Right atrium auricular region (tissue), 2 donors: Measurements from ENCODE around the gene ZNF775. TPM values are rescaled to one million over a fixed set of nuclear protein-coding genes. Genes with fewer than 3 reads are reported as not detected.

Experiments
- DNase-seq: peaks from one replicate; pipeline ENCODE4 v3.0.0-alpha.2; 2019; ENCODE audit warnings: low spot score
- H3K27ac ChIP-seq, 2 donors: fragments of 200-600 bp; sonication (generic); 1 replicate in 1 of 2; 2 replicates in 1 of 2; pipeline ENCODE4 v1.5.1; 2016 to 2019
- H3K27me3 ChIP-seq, 2 donors: fragments of 200-600 bp; sonication (generic); one replicate each; pipeline versions ENCODE4 v1.5.1 to v1.6.0; 2017 to 2019
- H3K36me3 ChIP-seq: fragments of 200-600 bp; sonication (generic); one replicate; pipeline ENCODE4 v1.5.1; 2016
- H3K4me1 ChIP-seq, 2 donors: fragments of 200-600 bp; sonication (generic); one replicate each; pipeline versions ENCODE4 v1.5.1 to v1.6.0; 2017 to 2019
- H3K4me3 ChIP-seq, 2 donors: fragments of 200-600 bp; sonication (generic); 1 replicate in 1 of 2; 2 replicates in 1 of 2; pipeline ENCODE4 v1.5.1; 2017 to 2019; ENCODE audit warnings: mild to moderate bottlenecking in 1 of 2, moderate library complexity in 1 of 2
- H3K9me3 ChIP-seq, 2 donors: fragments of 200-600 bp; sonication (generic); one replicate each; pipeline ENCODE4 v1.5.1; 2019
- CTCF ChIP-seq, 2 donors: fragments of 200-600 bp; sonication (generic); IDR thresholded peaks; one replicate each; pipeline ENCODE4 v1.5.1; 2019; ENCODE audit warnings: antibody characterized with exemption in 2 of 2
- total RNA-seq, 2 donors: library from RNA; depleted of rRNA; stranded (reverse); fragments of >200 nt; gene quantifications; one replicate each; pipeline ENCODE4 v1.1.0, GENCODE V29; 2016

ZNF775 gene
- total RNA-seq, 2 donors from 2014 or later, result 4.1 to 6.2 TPM

- Histone ChIP-seq H3K4me3 (no peak overlapping the region), H3K27me3 (no peaks in the 10 kb centered on the region), H3K4me1 (peaks cover 0 to 17% of the 10 kb centered on the region in 2 donors), H3K27ac (peak overlapping the region; percentile 58 to 60), H3K9me3 (no peaks in the 10 kb centered on the region), H3K36me3 (no peaks in the 10 kb centered on the region)
- no peak for DNase-seq
- no peak for TF ChIP-seq CTCF (IDR thresholded peaks at IDR 0.05)
Measured at GRCh38 chr7:150388306-150388705, 9.2 kb downstream of the ZNF775 start.

GRCh38 chr7:150388709-150389531, 9.8 kb downstream of the ZNF775 start:
- Histone ChIP-seq H3K27ac (peak overlapping the region; percentile 58 to 60), H3K27me3 (no peaks in the 10 kb centered on the region), H3K4me3 (no peak overlapping the region), H3K36me3 (no peaks in the 10 kb centered on the region), H3K4me1 (peaks cover 0 to 12% of the 10 kb centered on the region in 2 donors), H3K9me3 (no peaks in the 10 kb centered on the region)
- peak; percentile 72 to 83 for TF ChIP-seq CTCF (IDR thresholded peaks at IDR 0.05)
- peak; percentile 75 for DNase-seq

GRCh38 chr7:150389532-150389816, 10.3 kb downstream of the ZNF775 start:
- no peak for TF ChIP-seq CTCF (IDR thresholded peaks at IDR 0.05)
- no peak for DNase-seq
- Histone ChIP-seq H3K4me1 (peaks cover 0 to 7% of the 10 kb centered on the region in 2 donors), H3K9me3 (no peaks in the 10 kb centered on the region), H3K27ac (no peak overlapping the region), H3K4me3 (no peak overlapping the region), H3K27me3 (no peaks in the 10 kb centered on the region), H3K36me3 (no peaks in the 10 kb centered on the region)

- TF ChIP-seq CTCF (IDR thresholded peaks at IDR 0.05), result no peak
Measured at GRCh38 chr7:150390205-150390604, 11.1 kb downstream of the ZNF775 start.

GRCh38 chr7:150393325-150393724, 14.2 kb downstream of the ZNF775 start:
- TF ChIP-seq CTCF (IDR thresholded peaks at IDR 0.05), result no peak

More at GRCh38 chr7:150390205-150390604, 11.1 kb downstream of the ZNF775 start:
- Histone ChIP-seq H3K4me3 (no peak overlapping the region), H3K27ac (no peak overlapping the region), H3K36me3 (no peaks in the 10 kb centered on the region), H3K4me1 (peaks cover 0 to 6% of the 10 kb centered on the region in 2 donors), H3K27me3 (no peaks in the 10 kb centered on the region), H3K9me3 (no peaks in the 10 kb centered on the region)
- no peak for DNase-seq

GRCh38 chr7:150396426-150396825, 17.3 kb downstream of the ZNF775 start:
- Histone ChIP-seq H3K9me3 (no peaks in the 10 kb centered on the region), H3K27me3 (no peaks in the 10 kb centered on the region), H3K4me1 (peaks cover 0 to 14% of the 10 kb centered on the region in 2 donors), H3K36me3 (peaks cover 10% of the 10 kb centered on the region), H3K4me3 (no peak overlapping the region), H3K27ac (no peak overlapping the region)
- TF ChIP-seq CTCF (IDR thresholded peaks at IDR 0.05), result no peak
- DNase-seq, result no peak

More at GRCh38 chr7:150393325-150393724, 14.2 kb downstream of the ZNF775 start:
- no peak for DNase-seq
- no peak overlapping the region for H3K27ac ChIP-seq
- H3K4me1 ChIP-seq, result peaks cover 0 to 8% of the 10 kb centered on the region in 2 donors
- no peaks in the 10 kb centered on the region for H3K27me3 ChIP-seq
- H3K36me3 ChIP-seq, result peaks cover 10% of the 10 kb centered on the region
- H3K9me3 ChIP-seq, result no peaks in the 10 kb centered on the region
- no peak overlapping the region for H3K4me3 ChIP-seq
